DMS114 treated with DMSO at 0.1 percent for 48 hours (cell line): ENCODE measurements around the gene MAPK8IP3.

Experiments used
- DNase-seq: peaks from one replicate; lab custom pipeline; 2025; ENCODE audit not compliant: unreplicated experiment; lab: John Stamatoyannopoulos, UW

MAPK8IP3 gene

DNA sequence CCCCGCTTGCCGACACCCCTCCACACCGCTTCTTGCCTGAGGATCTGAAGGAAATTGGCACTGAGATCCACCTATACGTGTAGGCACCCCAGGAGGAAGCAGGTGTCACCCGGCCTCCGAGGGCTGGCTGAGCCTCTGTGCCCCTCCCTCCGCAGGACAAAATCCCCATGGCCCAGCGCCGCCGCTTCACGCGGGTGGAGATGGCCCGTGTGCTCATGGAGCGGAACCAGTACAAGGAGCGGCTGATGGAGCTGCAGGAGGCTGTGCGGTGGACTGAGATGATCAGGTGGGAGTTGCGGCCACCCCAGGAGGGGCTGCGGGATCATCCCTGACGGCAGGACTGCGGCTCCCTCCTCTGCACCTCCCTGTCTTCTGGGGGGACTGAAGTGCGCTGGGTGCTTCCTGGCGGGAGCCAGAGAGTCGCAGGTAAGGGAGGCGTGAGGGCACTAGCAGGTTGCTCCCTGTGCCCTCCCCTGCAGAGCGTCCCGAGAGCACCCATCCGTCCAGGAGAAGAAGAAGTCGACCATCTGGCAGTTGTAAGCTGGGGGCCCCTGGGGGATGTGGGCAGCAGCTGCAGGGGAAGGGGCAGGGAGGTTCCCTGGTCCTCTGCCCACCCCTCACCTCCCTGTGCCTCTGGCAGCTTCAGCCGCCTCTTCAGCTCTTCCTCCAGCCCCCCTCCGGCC lies 56.3 kb downstream of the MAPK8IP3 start:
- no peak for DNase-seq

DNA sequence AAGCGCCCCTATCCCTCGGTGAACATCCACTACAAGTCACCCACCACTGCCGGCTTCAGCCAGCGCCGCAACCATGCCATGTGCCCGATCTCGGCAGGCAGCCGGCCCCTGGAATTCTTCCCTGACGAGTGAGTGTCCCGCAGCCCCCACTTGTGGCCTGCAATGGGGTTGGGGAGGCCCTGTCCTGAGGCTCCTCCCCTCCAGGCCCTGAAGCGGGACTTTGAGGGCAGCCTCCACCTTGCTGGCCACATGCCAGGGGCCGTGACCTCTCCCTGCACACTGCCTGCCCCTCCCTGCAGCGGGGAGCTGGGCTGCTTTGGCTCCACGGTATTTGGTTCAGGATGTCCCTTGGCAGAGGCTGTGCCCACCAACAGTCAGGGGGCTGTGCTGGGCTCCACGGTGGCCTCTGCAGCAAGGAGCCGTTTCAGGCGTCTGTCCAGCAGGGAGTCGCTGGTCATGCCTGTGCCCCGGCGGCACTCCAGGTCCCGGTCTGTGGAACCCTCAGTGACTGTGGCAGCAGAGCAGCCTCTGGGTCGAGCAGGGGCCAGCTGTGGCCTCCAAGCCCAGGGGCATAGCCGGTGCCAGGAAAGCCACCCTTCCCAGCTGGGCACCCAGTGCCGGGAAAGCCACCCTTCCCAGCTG lies 57.0 kb downstream of the MAPK8IP3 start:
- DNase-seq = no peak

DNA sequence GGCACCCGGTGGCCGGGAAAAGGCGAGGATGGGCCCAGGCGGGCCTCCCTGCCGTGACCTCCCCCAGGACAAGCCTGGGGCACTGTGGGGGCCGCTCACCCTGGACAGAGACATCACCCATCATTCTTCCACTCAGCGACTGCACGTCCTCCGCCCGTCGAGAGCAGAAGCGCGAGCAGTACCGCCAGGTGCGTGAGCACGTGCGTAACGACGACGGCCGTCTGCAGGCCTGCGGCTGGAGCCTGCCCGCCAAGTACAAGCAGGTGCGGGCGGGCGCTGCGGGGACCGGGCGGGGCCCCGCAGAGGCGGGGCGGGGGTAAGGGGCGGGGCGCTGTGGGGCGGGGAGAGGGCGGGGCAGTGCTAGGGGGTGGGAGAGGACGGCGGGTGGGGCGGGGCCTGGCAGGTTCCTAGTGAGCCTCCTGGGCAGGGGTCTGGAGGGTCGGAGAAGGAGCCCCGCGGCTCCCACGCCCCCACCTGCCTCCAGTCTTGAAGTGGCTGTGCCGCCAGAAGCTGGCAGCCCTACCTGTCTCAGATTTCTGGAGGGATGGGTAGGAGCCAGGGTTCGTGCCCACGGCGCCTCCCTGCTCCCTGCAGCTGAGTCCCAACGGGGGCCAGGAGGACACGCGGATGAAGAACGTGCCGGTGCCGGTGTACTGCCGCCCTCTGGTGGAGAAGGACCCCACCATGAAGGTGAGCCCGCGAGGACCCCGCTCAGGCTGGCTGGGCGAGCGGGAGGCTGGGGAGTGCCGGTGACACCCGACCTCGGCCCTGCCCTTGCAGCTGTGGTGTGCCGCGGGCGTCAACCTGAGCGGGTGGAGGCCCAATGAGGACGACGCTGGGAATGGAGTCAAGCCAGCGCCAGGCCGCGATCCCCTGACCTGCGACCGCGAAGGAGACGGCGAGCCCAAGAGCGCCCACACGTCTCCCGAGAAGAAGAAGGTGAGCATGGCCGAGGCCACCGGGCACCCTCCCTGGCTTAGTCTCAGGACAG lies 57.8 kb downstream of the MAPK8IP3 start:
- no peak for DNase-seq

DNA sequence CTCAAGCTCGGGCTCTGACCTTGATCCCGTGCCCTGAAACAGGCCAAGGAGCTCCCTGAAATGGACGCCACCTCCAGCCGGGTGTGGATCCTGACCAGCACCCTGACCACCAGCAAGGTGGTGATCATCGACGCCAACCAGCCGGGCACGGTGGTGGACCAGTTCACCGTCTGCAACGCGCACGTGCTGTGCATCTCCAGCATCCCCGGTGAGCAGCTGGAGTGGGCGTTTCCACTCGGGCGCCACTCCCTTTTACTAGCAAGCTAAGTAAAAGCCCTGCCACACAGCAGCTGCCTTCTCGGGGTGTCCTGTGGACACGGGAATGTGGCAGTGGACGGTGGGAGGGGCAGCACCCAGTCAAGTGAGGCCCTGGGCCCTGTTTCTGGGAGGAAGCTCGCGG lies 59.0 kb downstream of the MAPK8IP3 start:
- DNase-seq = no peak

DNA sequence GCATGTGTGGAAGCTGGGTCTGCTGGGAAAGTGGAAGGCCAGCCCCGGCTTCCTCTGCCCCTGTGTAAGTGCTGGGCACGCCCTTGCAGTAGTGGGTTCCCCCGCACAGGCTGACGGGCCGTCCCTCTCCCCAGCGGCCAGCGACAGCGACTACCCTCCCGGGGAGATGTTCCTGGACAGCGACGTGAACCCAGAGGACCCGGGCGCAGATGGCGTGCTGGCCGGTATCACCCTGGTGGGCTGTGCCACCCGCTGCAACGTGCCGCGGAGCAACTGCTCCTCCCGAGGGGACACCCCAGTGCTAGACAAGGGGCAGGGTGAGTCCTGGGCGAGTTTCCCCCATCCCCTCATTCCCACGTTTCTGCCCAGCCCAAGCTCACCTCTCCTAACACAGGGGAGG lies 59.8 kb downstream of the MAPK8IP3 start:
- DNase-seq = no peak

DNA sequence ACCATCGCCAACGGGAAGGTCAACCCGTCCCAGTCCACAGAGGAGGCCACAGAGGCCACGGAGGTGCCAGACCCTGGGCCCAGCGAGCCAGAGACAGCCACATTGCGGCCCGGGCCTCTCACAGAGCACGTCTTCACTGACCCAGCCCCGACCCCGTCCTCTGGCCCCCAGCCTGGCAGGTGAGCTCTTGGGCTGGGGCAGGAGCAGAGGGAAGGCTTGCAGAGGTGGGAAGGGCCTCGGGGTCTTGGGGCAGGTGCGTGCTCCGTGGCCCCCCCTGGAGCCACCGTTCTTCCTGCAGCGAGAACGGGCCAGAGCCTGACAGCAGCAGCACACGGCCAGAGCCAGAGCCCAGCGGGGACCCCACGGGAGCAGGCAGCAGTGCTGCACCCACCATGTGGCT lies 60.2 kb downstream of the MAPK8IP3 start:
- no peak for DNase-seq

DNA sequence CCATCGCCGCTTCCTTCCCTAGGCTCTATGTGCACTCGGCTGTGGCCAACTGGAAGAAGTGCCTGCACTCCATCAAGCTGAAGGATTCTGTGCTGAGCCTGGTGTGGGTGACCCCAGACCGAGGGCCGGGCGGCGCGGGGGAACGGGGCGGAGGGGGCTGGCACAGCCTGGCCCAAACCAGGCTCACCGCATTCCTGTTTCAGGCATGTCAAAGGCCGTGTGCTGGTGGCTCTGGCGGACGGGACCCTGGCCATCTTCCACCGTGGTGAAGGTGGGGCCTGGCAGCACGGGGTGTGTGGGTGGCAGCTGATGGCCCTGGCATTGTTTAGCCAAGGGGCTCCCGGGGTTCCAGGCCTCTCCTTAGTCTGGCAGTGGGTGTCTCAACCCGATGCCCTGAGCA lies 60.7 kb downstream of the MAPK8IP3 start:
- DNase-seq = no peak

DNA sequence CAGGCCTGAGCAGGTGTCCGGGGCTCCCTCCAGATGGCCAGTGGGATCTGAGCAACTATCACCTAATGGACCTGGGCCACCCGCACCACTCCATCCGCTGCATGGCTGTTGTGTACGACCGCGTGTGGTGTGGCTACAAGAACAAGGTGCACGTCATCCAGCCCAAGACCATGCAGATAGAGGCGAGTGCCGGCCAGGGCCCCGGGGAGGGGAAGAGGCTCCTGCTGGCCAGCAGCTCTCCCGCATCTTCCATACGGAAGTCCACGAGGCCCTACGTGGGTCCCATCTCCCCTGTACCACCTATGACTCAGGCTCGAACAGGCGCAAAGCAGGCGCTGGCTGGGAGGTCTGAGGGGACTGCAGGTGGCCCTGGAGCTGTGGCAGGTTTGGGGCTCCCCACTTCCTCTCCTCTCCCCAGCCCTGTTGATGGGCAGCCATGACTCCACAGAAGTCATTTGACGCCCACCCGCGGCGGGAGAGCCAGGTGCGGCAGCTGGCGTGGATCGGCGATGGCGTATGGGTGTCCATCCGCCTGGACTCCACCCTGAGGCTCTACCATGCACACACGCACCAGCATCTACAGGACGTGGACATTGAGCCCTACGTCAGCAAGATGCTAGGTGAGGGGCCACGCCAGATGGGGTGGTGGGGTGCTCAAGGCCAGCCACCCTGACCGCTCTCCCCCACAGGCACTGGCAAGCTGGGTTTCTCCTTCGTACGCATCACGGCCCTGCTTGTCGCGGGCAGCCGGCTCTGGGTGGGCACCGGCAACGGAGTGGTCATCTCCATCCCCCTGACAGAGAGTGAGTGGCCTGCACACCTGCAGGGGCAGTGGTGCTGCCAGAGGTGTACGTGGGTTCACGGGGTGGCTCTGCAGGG lies 61.4 kb downstream of the MAPK8IP3 start:
- DNase-seq = no peak

DNA sequence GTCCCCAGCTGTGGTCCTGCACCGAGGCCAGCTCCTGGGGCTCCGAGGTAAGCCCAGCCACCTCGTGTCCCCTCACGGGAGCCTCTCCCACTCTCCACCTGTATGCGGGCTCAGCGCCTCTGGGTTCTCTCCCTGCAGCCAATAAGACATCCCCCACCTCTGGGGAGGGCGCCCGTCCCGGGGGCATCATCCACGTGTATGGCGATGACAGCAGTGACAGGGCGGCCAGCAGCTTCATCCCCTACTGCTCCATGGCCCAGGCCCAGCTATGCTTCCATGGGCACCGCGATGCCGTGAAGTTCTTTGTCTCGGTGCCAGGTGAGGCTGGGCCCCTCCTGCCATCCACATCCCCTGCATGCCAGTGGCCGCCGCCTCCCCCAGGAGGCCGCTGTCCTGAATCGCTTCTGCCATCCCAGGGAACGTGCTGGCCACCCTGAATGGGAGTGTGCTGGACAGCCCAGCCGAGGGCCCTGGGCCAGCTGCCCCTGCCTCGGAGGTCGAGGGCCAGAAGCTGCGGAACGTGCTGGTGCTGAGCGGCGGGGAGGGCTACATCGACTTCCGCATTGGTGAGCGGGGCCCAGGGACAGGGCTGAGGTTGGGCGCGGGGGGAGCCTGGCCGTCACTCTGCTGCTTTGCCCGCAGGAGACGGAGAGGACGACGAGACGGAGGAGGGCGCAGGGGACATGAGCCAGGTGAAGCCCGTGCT lies 62.2 kb downstream of the MAPK8IP3 start:
- no peak for DNase-seq

DNA sequence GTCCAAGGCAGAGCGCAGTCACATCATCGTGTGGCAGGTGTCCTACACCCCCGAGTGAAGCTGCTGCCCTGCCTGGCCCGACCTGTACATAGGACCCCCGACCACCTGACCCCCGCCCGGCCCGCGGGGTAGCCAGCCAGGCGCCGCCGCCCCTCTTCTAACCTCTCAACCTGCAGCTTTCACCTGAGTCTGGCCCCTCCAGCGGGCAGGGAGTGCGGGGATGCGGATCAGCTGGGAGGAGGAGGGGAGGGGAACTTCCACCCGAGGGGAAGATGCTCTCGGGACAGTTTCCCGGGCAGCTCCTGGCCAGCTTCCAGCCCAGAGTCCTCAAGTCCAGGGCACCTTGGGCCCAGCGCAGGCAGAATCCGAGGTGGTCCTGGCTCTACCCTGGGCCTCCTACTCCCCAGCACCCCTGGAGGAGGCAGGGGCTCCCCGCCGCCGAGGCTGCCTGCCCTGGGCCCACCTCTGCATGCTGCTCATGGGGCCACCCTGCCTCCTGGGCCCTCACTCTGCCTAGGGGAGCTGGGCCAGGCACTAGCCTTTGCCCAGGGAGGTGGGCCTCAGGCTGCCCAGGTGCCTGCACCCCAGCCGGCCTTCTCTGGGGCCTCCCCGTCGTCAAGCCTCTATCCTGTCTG lies 62.9 kb downstream of the MAPK8IP3 start:
- no peak for DNase-seq

DNA sequence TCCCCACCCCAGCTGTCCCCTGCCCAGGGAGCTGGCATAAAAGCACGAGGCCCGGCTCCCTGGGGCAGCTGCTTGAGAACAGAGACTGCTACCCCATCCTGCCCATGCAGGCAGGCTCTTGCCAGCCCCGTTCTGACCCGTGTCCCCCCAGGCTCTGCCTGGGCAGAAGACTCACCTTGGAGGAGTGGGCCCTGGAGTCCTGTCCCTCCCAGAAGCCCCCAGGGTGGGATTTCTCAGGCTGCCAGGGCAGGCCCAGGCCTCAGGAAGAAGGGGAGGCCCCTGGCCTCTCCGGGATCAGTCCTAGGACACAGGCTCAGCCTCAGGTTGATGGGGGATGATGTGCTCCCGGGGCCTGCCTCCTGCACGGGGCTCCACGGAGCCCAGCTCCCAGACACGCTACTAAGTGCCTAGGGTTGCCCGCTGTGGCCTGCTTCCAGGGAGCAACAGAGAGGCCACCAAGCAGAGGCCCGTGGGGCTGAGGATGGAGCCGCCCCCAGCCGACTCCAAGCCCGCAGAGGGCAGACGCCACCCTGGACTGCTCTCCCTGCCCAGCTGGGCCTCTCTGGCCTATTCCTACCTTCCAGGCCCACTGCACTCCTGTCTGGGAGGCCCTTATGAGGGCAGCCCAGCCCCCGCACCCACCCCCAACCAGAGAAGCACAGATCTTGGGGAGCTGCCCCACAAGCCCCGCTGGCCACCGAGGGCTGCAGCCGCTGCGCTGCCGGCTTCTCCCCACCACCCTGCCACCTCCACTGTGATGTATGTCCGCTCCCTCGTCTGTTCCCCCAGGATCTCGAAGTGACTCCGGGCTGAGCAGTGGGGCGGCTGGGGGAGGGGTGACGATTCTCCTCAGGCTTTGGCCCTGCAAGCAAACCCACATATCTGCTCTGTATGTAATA lies 63.7 kb downstream of the MAPK8IP3 start:
- DNase-seq = no peak

DNA sequence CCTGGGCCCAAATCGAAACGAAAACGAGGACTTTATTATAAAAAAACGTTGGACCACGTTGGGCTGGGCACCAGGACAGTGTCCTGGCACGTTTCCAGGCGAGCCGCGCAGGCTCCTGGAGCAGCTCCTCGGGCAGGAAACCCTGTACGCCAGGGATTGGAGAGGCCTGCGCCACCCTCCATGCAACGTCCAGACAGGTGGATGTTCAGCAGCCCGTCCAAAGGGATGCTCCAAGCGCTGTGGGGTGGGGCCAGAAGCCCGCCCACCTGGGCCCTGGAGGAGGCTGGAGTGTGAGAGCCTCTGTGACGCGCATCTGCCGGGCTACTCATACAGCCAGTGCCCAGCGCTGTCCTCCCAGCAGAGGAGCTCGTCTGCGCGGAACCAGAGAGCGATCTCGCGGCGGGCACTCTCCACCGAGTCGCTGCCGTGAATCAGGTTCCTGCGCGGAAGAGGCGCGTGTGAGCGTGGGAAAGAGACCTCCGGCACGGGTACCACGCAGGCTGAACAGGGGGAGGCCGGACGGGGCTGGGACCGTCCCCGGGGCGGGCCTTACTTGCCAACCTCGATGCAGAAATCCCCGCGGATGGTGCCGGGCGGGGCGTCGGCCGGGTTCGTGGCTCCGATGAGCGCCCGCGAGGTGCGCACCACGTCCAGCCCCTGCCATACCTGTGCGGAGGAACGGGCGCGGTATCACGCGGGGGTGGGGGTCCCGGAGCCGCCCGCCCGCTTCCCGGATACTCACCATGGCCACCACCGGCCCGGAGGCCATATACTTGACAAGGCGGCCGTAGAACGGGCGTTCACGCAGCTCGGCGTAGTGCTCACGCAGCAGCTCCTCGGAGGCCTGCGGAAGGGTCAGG lies 64.6 kb downstream of the MAPK8IP3 start:
- DNase-seq = no peak

DNA sequence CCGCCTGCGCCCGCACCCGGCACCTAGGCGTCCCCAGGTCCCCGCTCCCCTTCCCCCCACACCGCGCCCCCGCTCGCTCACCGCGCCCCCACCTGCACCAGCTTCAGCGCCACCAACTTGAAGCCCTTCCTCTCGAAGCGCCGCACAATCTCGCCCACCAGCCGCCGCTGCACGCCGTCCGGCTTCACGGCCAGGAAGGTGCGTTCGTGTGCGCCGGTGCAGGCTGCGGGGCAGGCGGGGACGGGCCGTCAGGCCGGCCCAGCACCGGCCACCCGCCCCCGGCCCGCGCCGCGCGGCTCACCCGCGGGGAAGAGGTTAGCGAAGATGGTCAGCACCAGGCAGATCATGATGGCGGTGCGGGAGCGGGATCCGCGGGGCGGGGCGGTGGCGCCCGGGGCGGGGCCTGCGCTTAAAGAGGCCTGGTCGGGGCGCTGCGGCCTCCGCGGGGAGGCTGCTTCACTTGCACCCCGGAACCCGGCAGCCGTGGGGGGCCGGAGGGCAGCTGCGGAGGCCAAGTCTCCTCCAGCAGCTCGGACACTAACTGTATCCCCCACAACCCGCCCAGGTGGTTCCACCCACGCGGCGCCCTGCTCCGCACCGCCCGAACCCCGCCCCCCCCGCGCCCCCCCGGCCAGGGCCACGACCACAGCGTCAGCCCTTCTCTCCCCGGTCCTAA lies 65.3 kb downstream of the MAPK8IP3 start, which contains the start of gene NME3:
TSS of gene NME3 (minus strand) at position 356 of the 676 bp plus-strand sequence. CDS start at position 347, 9 bp downstream.
- DNase-seq = peak; percentile 23

DNA sequence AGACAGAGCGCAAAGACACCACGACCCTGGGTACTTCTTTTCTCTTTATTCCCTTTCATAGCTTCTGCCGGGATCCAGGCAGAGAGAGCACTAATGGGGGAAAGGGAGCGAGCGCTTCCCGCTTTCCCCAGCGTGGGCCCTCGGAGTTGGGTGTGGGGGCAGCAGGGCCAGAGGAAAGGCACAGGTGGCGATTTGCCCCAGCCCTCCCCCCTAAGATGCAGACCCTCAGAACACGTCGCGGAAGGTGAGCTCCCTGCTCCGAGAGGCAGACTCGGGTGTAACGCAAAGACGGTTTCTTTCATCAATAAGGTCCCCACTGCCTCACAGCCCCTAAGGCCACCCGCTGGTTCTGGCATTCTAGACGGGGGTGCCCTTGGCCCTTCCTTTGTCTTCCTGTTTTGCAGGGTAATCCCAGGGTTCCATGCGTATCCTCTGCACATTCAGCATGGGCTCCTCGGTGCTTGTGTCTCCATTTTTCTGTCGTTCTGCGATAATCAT lies 65.9 kb downstream of the MAPK8IP3 start:
- DNase-seq = no peak

DNA sequence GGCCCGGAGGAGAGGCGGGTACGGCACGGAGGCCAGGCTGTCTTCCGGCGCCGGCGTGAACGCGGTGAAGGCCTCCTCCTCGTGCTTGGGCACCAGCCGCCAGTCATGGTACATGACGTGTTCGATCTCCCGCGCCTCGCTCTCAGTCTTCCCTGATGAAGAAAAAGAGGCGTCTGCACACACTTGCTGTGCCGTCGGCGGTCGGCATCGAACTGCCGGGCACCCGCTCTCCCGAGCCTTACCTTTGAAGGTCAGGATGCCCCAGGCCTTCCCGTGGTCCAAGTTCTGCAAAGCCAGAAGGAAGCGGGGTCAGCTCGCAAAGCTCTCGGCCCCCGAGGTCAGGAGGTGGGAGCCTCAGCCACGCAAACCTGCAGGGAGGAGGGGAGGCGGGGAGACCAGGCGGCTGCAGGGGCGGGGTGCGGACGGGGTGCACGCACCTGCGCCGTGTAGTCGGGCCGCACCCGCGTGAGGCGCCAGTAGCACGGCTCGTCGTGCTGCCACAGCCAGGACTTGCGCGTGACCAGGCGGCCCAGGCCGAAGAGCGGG lies 66.4 kb downstream of the MAPK8IP3 start, which contains the start of gene EME2:
TSS of gene EME2 (plus strand) at position 449 of the 546 bp plus-strand sequence. CDS start 418 bp downstream, outside the sequence.
- no peak for DNase-seq

DNA sequence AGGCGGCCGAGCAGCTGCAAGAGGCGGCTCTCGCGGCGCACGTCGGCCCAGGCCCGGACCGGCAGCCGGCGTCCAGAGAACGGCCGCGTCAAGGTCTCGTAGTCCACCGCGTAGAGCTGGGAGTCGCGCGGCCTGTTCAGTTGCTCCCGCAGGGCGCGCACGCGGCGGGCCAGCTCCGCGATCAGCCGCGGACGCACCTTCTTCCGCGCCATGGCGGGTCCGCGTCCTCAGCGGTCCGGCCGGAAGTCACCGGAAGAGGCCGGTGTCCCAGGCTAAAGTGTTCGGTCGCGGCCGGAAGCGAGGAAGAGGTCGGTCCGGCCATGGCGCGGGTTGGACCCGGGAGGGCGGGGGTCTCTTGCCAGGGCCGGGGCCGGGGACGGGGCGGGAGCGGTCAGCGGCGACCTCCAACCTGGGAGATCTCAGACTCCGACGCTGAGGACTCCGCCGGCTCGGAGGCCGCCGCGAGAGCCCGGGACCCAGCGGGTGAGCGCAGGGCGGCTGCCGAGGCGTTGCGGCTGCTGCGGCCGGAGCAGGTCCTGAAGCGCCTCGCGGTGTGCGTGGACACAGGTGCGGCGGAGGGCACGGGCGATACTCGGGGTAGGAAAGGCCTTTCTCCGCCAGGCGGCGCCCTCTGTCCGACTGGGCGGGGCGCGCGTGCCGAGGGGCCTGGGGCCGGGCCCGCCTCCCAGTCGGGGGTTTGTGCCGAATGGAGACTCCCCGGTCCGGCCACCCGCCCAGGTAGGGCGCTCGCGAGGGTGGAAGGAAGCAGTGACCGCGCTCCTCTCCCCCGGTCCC lies 67.1 kb downstream of the MAPK8IP3 start, which contains the start of gene MRPS34:
TSS of gene MRPS34 (minus strand) at position 227 of the 795 bp plus-strand sequence. CDS start at position 212, 15 bp downstream.
- peak; percentile 36 for DNase-seq
